WI38 (cell line): ENCODE data around the gene HOXB8.

Experiments
- H3K4me3 ChIP-seq: 2 replicates; pipeline ENCODE4 v1.5.1; 2011; ENCODE audit warnings: low read depth, mild to moderate bottlenecking, control low read depth, low read length
- CTCF ChIP-seq: IDR thresholded peaks from 2 replicates; pipeline ENCODE4 v1.5.1; 2012; ENCODE audit warnings: low read depth, mild to moderate bottlenecking, control low read depth, low read length

HOXB8 gene

GRCh38 chr17:48615047-48615962, at the start of gene HOXB8:
Gene HOXB8, minus strand, starts transcription at chr17:48615292. Its CDS starts 588 bp downstream, at chr17:48614704.
- no peak within 1 kb of the TSS for H3K4me3 ChIP-seq
- TF ChIP-seq CTCF, result no peak

- no peak overlapping the region for H3K4me3 ChIP-seq
- no peak for TF ChIP-seq CTCF
Measured at GRCh38 chr17:48663134-48663924, 48.2 kb upstream of the HOXB8 start.

GRCh38 chr17:48655913-48656312, 40.8 kb upstream of the HOXB8 start:
- no peak for TF ChIP-seq CTCF

GRCh38 chr17:48649741-48650140, 34.6 kb upstream of the HOXB8 start:
- no peak for TF ChIP-seq CTCF
- H3K4me3 ChIP-seq, result no peak overlapping the region

More at GRCh38 chr17:48655913-48656312, 40.8 kb upstream of the HOXB8 start:
- no peak overlapping the region for H3K4me3 ChIP-seq

GRCh38 chr17:48647963-48648245, 32.8 kb upstream of the HOXB8 start:
- H3K4me3 ChIP-seq, result no peak overlapping the region
- no peak for TF ChIP-seq CTCF

- TF ChIP-seq CTCF, result no peak
- peak overlapping the region; percentile 42 for H3K4me3 ChIP-seq
Measured at GRCh38 chr17:48647103-48647962, 32.2 kb upstream of the HOXB8 start.
